NCI-H1092 treated with DMSO at 0.1 percent for 48 hours (cell line): ENCODE results near the gene PAX8.
"Not testable (repeated sequence)": the region's sequence is repeated elsewhere in the genome, so short reads cannot be mapped to it uniquely, and the experiment has no call there.

Source experiments
- DNase-seq: peaks from one replicate; lab custom pipeline; 2025; lab: John Stamatoyannopoulos, UW

PAX8 gene

DNA sequence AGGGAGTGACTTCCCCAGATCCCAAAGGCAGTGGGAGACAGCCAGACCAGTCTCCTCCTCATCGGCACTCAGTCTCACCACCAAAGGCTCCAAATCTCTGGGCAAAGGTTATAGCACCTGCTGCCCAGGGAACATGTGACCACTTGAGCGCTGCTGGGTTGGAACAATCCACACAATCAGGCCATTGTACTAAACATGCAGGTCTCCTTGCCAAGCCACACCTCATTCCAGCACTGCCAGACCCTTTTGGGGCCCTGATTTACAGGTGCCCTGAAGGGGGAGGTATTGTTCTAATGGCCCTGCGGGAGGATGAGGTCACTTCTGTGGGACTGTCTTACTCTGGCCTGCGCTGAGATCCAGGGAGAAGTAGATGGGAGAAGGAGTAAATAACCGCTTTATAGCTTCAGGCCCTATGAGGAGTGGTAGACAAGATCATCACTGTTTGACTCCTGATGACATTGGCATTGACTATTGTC is 10.0 kb upstream of the PAX8 start:
- DNase-seq: peak; percentile 36

DNA sequence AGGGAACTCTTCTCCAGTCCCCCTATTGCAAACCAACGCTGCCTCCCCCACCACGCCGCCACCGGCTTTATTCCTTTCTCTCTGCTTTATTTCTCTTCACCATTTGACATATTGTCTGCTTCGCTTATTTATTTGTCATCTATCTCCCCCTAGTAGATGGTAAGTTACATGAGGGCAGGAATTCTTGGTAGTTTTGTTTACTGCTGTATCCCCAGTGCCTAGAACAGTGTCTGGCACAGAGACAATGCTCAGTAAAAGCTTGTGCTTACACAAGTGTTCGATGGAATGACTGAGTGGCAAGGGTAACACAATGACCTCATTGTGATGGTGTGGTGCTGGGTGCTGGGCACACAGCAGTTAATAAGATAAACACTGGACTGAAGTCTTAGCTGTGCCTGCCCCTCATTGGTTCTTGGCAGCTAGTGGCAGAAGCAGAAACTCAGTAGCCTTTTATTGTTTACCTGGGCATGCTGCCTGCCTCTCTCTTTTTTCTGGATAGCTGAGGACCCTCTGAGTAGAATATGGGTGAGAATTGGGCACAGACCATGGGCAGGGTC is 9.5 kb upstream of the PAX8 start:
- DNase-seq: peak; percentile 36

DNA sequence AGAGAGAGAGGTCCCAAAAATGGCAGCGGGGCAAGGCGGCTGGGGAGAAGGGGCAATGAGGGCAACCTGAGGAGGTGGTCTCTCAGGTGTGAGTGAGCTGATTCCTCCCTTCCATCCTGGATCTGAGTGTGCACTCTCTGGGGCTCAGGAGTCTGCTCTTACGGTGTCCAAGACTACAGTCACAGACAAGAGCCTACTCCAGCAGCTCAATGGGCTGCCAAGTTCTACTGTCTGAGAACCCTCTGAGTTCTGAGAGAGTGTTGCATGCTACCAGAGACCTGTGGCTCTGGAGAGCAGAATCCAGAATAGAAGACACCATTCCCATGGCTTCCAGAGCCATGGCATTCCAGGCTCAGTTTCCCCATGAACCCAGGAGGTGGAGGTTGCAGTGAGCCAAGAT is 7.1 kb upstream of the PAX8 start:
- no peak for DNase-seq

DNA sequence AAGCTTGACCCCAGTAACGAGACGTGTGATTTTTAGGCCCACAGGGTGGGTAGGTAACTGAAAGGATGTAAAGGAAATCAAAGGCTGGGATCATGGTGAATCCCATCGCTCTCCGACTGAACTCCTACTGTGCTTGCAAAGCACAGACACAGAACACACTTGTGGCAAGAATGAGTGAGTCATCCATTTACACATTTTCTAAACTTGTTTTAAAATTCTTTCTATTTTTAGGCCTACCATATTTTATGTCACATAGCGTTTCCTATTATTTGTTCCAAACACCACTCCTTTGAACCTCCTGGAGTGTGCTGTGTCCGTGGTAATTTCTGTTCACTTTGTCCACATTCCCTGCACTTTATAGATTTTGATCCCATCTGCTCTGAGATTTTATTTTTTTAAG is 6.3 kb upstream of the PAX8 start:
- not testable (repeated sequence) for DNase-seq

DNA sequence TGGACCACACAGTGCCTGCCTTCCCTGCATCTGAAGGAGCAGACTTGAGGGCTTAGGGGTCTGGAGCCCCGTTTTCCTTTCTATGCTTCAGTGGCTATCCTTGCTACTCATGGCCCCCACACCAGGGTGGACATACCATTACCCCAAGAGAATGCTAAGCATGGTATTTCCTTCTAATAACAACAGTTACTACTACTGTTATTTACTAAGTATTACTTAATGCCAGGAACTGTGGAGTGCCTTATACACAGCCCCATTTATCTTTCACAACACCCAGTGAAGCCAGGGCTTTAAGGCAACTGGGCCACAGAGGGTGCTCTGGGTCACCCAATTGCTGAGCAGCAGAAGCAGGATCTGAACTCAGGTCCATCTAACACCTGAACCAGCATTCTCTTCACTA is 5.8 kb upstream of the PAX8 start:
- DNase-seq: no peak

DNA sequence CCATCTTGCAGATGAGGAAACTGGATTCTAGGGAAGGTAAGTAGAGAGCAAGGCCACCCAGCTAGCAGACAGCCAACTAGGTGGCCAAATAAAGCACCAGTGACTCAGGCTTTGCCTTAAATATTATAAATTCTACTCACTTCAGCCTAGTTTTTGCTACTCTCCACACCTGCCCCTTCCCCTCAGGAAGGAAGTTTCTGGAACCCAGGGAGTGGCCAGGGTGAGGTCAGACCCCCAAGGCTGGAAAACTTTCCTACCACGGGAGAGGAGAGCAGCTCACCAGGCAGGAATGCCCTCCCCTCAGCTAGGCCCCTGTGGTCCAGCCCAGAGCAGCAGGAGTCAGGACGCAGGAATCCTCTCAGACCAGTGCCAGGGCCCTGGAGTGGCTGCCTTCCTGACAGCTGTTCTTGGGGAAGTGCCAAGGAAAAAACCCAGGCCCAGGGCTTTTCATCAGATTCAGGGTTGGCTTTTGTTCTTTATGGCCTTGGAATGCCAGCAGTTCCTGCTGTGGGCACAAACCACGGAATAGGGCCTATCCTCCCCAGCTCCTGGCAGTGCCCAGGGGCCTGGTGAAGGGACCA is 5.1 kb upstream of the PAX8 start:
- no peak for DNase-seq

DNA sequence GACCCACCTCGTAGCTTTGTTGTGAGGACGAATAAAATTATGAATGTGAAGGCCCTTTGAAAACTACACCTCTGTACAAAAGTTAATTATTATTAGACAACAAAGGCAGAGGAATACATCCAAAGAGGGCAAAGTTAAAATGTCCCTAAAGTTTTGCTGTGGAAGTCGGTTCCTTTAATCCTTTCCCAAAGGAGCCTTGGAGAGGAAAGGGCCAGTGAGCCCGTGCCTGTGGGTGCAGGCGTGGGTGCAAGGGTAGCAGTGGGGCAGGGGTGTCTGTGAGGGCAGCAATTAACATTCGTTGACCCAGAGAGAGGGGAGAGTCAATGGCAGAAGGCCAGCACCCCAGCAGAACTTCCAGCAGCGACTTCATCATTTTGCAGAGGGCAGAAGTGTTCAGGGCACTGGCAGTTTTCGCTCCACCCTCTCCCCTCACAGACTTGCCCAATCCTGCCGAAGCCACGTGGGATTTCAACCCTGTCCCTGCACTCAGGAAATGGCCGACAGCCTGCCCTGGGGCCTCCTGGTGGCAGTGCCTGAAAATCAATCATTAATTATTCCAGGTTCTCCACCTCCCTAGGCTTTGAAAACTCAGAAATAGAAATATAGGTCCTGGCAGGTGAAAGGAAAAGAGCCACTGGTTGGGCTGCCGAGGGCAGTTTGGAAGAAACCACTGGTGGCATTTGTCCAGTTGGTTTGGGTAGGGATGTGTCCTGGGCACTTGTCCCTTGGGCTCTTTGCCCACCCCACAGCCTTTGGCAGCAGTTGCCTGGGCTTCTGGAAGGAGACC is 4.2 kb upstream of the PAX8 start:
- no peak for DNase-seq

DNA sequence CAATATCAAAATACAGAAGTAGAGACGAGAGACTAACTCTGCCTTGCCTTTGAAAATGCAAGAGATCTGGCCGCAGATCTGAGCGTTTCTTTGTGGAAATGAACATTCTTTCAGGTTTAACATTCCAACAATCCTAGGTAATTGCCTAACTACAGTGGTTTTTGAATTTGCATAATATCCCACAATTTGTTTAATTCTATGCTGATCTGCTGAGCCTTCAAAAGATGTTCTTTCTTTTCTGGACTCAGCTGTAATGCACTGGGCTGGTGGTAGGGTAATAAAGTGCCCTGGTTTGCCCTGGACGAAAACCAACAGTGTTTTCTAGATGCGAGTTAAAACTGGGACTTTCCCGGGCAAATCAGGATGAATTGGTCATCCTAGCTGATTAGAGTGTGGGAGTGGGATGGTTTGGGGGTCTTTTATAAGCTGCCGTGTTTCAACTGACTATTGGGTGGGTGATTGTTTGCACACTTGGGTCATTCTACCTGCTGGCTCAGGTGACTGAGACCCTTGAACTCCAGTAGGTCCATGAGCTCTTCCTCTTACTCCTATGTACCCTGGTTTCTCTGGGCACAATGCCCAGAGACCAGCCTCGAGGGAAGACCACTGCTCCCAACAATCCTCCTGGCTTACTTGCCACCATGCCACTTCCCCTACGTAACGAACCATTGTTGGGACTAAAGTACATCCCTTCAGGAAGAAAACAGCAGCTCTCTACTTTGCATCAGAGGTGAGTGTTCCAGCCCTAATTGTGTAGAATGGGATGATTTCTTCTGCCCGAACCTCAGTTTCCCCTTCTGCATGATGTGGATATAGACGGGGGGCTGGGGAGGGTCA is 3.4 kb upstream of the PAX8 start:
- no peak for DNase-seq

DNA sequence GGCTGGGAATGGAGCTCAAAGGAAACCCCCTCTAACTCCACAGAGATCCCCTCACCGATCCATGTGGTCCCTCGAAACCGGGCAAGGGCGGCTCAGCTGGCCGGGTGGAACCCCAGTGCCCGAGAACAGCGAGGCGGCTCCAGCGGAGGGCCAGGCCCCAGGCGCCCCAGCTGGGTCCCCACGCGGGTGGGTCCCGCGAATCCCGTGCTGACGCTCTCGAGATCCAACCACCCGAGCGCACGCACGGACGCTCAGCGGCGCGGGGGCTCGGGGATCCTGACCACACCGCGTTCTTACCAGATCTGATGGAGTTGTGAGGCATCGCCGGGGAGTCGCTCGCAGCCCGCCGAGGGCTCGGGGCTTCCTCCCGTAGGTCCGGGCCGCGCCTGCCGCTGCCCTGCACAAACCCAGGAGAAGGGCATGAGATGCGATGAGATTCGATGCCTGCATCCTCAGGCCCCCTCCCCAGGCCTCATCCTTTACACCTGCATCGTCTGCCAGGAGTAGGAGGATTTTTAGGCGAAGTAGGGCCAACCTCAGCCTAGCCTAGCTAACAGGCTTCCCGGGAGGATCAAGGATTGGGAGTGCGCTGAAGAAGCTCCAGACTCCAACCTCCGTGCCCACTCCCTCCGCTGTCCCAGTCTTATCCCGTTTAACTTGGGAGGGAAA is 514 bp downstream of the PAX8 start:
- DNase-seq: no peak

DNA sequence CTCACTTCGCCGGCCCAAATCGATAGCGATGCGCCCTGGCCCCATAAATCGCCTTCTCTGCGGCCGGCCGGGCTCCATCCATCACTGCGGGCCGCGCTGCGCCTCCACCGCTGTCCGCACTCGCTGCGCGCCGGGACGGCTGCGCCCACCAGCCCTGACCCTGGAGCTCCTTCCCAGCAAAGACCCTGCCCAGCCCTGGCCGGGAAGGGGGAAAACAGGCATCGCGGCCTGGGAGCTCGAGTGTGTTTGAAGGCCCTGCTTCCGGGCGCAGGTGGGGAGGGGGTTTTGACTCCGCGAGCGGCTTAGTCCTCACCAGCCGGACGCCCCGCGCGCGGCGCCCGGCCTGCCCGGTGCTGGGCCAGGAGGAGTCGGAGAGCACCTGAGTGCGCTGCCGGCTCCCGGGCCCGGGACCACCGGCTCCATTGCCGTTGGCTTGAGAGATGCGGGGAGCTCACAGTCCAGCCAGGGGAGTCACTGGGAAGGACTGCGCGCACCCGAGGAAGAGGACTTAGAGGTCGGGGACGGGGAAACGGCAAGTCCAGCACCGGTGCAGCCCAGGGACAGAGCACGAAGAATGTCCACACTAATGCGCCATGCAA is 1.1 kb downstream of the PAX8 start:
- DNase-seq: no peak

DNA sequence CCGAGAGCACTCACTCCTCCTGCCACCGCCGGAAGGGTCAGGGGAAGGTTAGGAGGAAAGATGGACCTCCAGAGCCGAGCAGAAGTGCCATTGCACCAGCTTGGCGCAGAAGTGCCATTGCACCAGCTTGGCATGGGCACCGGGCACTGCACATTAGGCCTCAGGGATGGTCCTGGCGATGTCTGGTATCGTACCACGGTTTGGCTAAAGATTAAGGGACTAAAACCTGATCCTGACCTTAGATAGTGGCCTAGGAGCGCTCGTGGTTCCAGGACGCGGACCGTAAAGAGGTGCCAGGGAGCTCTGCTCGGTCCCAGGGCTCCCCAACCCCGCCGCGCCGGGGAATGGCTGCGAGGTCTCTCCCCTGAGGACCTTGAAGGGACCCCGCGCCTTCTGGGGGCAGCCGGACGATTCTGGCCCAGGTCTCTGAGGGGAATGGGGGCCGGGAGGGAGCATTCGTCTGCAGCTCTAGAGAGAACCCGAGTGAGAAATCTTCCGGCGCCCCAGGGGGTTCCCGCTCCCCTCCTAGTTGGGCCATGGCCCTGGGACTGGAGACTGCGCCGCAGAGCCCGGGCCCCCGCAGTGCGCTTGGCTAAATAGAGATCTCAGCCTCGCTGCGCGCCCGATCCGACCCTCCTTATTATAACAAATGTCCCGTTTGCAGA is 1.8 kb downstream of the PAX8 start:
- no peak for DNase-seq

DNA sequence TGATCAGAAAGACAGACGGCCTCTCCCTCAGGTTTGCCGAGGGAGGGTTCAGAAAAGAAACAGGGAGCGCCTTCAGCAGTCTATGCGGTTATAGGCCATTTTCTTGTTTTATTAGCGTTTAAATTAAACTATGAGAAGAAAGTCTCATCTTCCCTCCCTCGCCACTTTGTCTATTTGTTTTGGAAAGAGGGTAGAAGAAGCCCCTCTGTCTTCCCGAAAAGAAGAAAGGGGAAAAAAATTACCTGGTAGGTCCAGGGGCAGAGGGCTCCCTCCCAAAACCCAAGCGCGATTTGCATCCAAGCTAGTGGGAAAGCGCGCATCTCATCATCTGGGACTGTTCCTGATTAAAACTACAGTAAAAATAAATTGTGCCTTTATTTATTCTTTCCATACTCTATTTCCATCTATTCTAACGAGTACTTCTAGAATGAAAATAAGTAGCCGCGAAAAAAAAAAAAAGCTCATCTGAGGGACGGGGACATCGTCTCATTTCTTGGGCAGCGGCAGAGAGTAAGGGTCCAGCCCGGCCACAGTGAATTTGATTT is 2.4 kb downstream of the PAX8 start:
- no peak for DNase-seq

DNA sequence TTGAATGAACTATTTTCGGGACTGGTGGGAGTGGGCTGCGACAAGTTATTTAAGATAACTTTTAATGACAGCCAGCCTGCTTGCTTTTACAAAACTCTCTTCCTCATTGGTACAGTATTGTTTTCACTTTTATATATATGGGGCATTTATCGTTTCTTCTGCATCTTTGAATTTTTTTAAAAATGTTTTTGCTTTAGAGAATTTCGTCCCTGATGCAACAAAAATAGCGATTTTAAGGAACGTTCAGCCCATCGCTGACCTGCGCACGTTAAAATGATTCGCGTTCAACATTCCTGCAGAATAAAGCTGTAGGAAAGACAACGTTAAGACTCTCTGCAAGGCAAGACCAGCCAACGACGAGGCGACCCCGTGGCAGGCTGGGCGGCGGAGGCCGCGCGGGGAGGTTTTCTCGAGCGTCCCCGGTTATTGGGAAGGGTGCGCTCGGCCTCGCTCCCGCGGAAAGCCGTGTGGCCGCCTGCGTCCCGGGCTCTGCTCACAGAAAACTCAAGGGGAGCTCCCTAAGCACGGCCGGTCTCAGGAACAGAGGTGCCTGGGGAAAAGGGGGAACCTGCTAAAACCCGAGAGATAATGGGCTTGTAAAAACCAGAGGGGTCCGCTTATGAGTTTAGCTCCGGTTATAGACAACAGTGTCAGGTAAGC is 3.0 kb downstream of the PAX8 start:
- DNase-seq: no peak

DNA sequence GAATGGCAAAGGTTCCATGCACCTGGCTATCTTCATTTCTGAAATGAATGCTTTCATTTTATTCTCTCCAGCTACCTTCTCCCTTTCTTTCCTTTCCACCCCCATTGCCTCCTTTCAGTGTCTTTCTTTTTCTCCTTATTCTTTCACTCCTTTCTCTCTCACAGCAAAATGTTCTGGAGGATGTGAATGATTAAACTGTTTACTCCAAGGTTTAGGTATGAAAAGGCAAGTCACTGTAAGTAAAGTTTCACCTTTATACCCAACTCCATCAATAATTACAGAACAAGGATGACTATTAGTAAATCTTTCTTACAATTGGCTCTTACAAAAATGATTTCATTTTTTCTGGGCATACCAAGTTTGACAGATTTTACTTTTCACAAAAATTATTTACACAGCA is 4.3 kb downstream of the PAX8 start:
- DNase-seq: no peak

DNA sequence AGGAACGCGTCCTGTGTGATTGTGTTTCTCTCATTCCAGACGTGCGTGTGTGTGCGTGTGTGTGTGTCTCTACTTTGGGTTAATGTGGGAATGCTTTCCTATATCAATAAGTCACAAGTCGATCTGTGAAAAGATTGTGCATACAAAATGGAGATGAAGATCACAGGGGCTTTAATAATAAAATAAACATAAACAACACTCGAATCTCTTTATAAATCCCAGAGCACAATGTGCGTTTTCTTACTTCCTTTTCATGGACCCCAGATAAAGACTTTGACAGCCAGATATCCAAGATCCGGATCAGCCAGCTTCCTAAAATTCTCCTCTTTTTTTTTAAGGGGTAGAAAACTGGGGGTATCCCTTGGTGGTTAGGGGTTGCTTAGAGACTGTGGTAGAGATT is 4.7 kb downstream of the PAX8 start:
- no peak for DNase-seq

DNA sequence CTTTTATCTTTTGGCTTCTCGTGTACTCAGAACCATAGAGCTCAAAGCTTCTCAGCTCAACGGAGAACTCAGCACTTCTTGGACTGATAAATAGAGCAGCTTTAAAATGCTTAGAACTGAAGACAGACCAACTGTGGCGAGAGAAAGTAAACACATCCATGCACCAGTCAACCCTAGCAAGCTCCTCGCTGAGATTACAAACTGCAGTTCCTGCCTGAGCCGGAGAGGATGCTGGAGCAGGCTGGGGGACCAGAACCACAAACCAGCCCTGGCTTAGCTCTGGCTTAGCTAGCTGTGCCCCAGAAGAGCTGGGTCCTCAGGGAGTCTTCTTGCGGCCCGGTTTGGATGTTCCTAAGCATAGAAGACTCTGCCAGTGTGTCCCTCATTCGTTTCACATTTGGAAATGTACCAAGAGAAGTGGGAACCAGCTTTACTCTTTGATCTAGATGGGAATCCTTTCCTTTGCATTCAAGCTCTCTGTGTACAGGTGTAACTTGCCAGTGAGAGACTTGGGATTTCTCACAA is 5.6 kb downstream of the PAX8 start:
- DNase-seq: no peak

DNA sequence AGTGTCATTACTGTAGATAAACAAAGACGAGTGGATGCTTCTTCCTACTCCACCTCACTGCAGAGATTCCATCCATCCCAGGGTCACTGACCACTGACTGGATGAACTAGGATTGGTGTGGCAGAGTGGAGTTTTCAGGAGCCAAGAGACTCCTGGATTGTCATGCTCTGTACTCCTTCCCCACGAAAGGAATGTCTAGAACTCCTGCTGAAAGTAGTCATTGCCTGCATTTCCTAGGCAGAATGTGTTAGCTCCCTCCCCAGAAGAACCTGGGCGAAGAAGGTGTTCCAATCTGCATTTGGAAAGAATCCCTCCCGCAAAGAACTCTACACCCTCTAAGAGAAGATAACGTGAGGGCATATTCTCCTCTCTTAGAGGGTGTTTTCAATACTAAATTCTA is 6.2 kb downstream of the PAX8 start:
- DNase-seq: no peak

DNA sequence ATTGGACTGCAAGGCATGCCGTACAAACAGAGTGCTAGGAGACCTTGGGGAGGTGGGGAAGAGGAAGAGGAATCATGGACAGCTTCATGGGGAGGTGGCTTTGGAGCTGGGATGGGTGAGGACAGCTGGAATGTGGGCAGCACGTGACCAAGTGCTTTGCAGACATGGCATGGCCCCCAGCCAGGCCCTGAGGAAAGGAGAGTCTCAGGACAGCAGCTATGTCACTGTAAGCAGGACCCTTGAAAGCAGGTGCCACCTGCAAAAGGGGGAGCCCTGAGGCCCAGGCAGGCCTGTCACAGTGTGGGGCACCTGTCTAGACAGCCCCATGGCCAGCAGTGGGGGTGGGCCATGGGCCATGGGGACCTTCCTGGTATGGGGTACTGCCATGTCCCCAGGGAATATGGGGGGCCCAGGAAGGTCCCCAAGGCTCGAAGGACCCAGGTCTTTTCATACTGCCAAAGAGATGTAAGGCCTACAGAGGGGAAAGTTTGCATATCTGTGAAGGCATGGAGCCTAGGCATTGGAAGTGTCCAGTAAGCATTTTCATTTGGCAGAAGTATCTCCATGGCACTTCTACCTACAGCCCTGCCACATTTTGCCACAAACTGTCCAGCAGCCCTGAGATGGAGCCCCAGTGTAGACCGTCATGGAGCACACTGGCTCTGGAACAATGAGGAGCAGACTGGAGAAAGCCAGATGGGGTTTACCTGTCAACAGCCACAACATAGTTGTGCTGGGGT is 9.9 kb downstream of the PAX8 start:
- no peak for DNase-seq

DNA sequence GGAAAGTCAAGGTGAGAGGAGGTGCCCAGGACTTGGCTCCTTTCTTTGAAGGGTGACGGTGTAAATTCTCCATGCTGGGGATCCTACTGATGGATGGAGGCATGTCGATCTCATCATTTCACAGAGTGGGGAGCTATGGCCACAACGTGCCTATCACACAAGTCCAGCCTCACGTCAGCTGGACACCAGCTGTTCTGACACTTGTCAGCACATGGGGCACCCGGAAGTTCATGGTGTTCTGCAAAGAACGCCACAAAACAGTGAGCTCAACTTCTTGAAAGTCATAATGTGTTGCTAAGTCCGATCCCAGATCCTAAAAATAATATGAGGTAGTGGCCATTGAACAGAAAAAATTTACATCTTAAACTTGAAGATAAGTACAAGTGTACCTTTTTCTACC is 12.3 kb downstream of the PAX8 start:
- no peak for DNase-seq
